K562 (cell line): ENCODE results near the gene LMAN1L. TPM values are rescaled to one million over a fixed set of nuclear protein-coding genes. Genes with fewer than 3 reads are reported as not detected.

Source experiments
- ARID2 ChIP-seq: fragments of 450-650 bp; IDR thresholded peaks from 2 replicates; pipeline ENCODE4 v1.6.1; 2017; ENCODE audit warnings: antibody characterized with exemption, mild to moderate bottlenecking
- CCAR2 ChIP-seq: fragments of 200-400 bp; formaldehyde crosslinking; IDR thresholded peaks from 2 replicates; pipeline ENCODE4 v1.6.1; 2017; ENCODE audit warnings: mild to moderate bottlenecking, low read depth, low read length
- EP300 ChIP-seq: IDR thresholded peaks from 2 replicates; pipeline ENCODE4 v1.6.1; 2012; ENCODE audit warnings: low read length, improper control_type of control experiment
- GABPB1 ChIP-seq: sonication (generic); formaldehyde crosslinking; IDR thresholded peaks from 2 replicates; pipeline ENCODE4 v1.8.0; 2022; ENCODE audit warnings: mild to moderate bottlenecking, missing genetic modification reagents
- JUND ChIP-seq, 2 experiments: IDR thresholded peaks; 2 replicates in 1 of 2; 3 replicates in 1 of 2; pipeline ENCODE4 v1.6.1; 2011; ENCODE audit warnings: borderline replicate concordance in 2 of 2, low read depth in 2 of 2, low read length in 2 of 2, improper control_type of control experiment in 1 of 2, missing biosample characterization in 1 of 2, missing genetic modification characterization in 1 of 2, missing genetic modification reagents in 1 of 2
- KDM5B ChIP-seq: fragments of 200-600 bp; sonication (generic); IDR thresholded peaks from 2 replicates; pipeline ENCODE4 v1.6.1; 2012; ENCODE audit warnings: low read depth, mild to moderate bottlenecking, moderate library complexity, low read length, control low read depth, inconsistent platforms; ENCODE audit not compliant: insufficient replicate concordance
- KLF16 ChIP-seq: IDR thresholded peaks from 2 replicates; pipeline ENCODE4 v1.6.1; 2016; ENCODE audit warnings: antibody characterized with exemption
- L3MBTL2 ChIP-seq: fragments of 450-650 bp; IDR thresholded peaks from 2 replicates; pipeline ENCODE4 v1.6.1; 2016; ENCODE audit warnings: mild to moderate bottlenecking, moderate library complexity
- MAFG ChIP-seq: fragments of 450-650 bp; conservative IDR thresholded peaks from 2 replicates; pipeline ENCODE4 v1.6.1; 2016; ENCODE audit warnings: missing genetic modification characterization, missing compliant biosample characterization
- NONO ChIP-seq, 2 experiments: fragments of 200-400 bp in 1 of 2; fragments of 450-650 bp in 1 of 2; formaldehyde crosslinking in 1 of 2; IDR thresholded peaks; 2 replicates each; pipeline ENCODE4 v1.6.1; 2017; ENCODE audit warnings: low read depth in 2 of 2, mild to moderate bottlenecking in 2 of 2, moderate library complexity in 2 of 2, low read length in 1 of 2
- PHF21A ChIP-seq: fragments of 450-650 bp; IDR thresholded peaks from 2 replicates; pipeline ENCODE4 v1.6.1; 2017; ENCODE audit warnings: low read depth, borderline replicate concordance
- RERE ChIP-seq: sonication (generic); formaldehyde crosslinking; IDR thresholded peaks from 2 replicates; pipeline ENCODE4 v1.8.0; 2023; ENCODE audit warnings: missing genetic modification reagents, mild to moderate bottlenecking, borderline replicate concordance
- SNIP1 ChIP-seq: fragments of 450-650 bp; IDR thresholded peaks from 2 replicates; pipeline ENCODE4 v1.7.1; 2017; ENCODE audit warnings: low read depth, mild to moderate bottlenecking
- SRSF3 ChIP-seq: fragments of 200-400 bp; formaldehyde crosslinking; IDR thresholded peaks from 2 replicates; pipeline ENCODE4 v1.6.1; 2016; ENCODE audit warnings: mild to moderate bottlenecking, low read length, moderate library complexity; ENCODE audit not compliant: insufficient read depth
- STAT5B ChIP-seq: fragments of 250-450 bp; sonication (Bioruptor Pico); IDR thresholded peaks from 2 replicates; pipeline ENCODE4 v1.8.0; 2021; ENCODE audit warnings: mild to moderate bottlenecking, inconsistent platforms
- ZNF184 ChIP-seq: sonication (generic); formaldehyde crosslinking; IDR thresholded peaks from 2 replicates; pipeline ENCODE4 v1.5.0; 2020; ENCODE audit warnings: missing genetic modification reagents
- ZNF3 ChIP-seq: fragments of 250-450 bp; sonication (Bioruptor Pico); IDR thresholded peaks from 2 replicates; pipeline ENCODE4 v1.5.0; 2021; ENCODE audit warnings: mild to moderate bottlenecking, moderate library complexity
- polyA plus RNA-seq, 8 experiments: library from polyadenylated mRNA; depleted of rRNA in 4 of 8; stranded (reverse) in 5 of 8; unstranded in 3 of 8; fragments of >200 nt; fragmentation: Nextera tagmentation in 2 of 8; fragmentation: Illumina TruSeq in 1 of 8; extraction: Ambion mirVana in 2 of 8; extraction: Trizol in 1 of 8; gene quantifications; 2 replicates each; pipeline versions ENCODE4 v1.2.1 to v1.2.3, GENCODE V29; 2011 to 2014; ENCODE audit warnings: inconsistent platforms in 1 of 8, missing spikeins in 1 of 8
- total RNA-seq, 7 experiments: library from RNA; depleted of rRNA in 6 of 7; stranded (reverse); fragments of >200 nt in 6 of 7; fragmentation: Illumina TruSeq in 2 of 7; extraction: Trizol in 2 of 7; gene quantifications; 2 replicates each; pipeline versions ENCODE4 v1.2.1 to v1.2.3, GENCODE V29; 2011 to 2021; ENCODE audit warnings: low replicate concordance in 1 of 7
- TF ChIP-seq, protein P1 (sequence below): sonication (generic); formaldehyde crosslinking; IDR thresholded peaks from 2 replicates; pipeline ENCODE4 v1.8.0; 2022; ENCODE audit warnings: mild to moderate bottlenecking, missing genetic modification reagents

The LMAN1L gene
- total and polyA plus RNA-seq, 9 of the 15 experiments (the other 6 are each of a cell fraction or from before 2014, with no cell fraction given) = not detected

- TF ChIP-seq, protein P1, sequence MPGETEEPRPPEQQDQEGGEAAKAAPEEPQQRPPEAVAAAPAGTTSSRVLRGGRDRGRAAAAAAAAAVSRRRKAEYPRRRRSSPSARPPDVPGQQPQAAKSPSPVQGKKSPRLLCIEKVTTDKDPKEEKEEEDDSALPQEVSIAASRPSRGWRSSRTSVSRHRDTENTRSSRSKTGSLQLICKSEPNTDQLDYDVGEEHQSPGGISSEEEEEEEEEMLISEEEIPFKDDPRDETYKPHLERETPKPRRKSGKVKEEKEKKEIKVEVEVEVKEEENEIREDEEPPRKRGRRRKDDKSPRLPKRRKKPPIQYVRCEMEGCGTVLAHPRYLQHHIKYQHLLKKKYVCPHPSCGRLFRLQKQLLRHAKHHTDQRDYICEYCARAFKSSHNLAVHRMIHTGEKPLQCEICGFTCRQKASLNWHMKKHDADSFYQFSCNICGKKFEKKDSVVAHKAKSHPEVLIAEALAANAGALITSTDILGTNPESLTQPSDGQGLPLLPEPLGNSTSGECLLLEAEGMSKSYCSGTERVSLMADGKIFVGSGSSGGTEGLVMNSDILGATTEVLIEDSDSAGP (CRISPR knock-in tag) = no peak
- no peak for TF ChIP-seq CCAR2
- no peak for TF ChIP-seq PHF21A
- TF ChIP-seq RERE (CRISPR knock-in tag) = no peak
- no peak; the same call in 1 of the 2 replicates for TF ChIP-seq JUND (IDR thresholded peaks at IDR 0.05; ENCODE audit: borderline replicate concordance, low read depth, low read length)
- no peak; the same call in 2 of the 3 replicates for TF ChIP-seq JUND (tag; IDR thresholded peaks at IDR 0.05; ENCODE audit: borderline replicate concordance, low read depth, low read length)
- TF ChIP-seq EP300 = no peak
- TF ChIP-seq ZNF3 (CRISPR knock-in tag) = no peak
- no peak; a peak in 3 of 4 replicates for TF ChIP-seq NONO (IDR thresholded peaks at IDR 0.05; ENCODE audit: low read depth in 2 of 2, low read length in 1 of 2)
- peak; percentile 24; the same call in 1 of the 2 replicates for TF ChIP-seq KLF16
- TF ChIP-seq ZNF184 (CRISPR knock-in tag) = no peak
- no peak for TF ChIP-seq SRSF3
- peak; percentile 86 for TF ChIP-seq GABPB1
- no peak for TF ChIP-seq SNIP1
- peak; percentile 80 for TF ChIP-seq KDM5B
- peak; percentile 97 for TF ChIP-seq L3MBTL2
- no peak for TF ChIP-seq MAFG
- TF ChIP-seq ARID2 = no peak
- no peak for TF ChIP-seq STAT5B
These were observed 30.2 kb downstream of the LMAN1L start, which contains the start of gene ULK3 (continued) for GRCh38 chr15:74842581-74843444.
